Motor neuron (in vitro differentiated cells): ENCODE results near the gene S100A10. TPM values are rescaled to one million over a fixed set of nuclear protein-coding genes. Genes with fewer than 3 reads are reported as not detected.
A peak's percentile ranks its signal among the peaks of the same experiment; 100 is the strongest.

Experiments used
- ATAC-seq, 8 experiments: fragments of 200-7000 bp; cut with Tn5 transposase; replicated peaks in 6 of 8; 2 replicates each; pipeline ENCODE4 v1.8.0; 2021; ENCODE audit warnings: mild to moderate bottlenecking in 8 of 8, moderate library complexity in 8 of 8
- H3K27ac ChIP-seq, 2 donors: fragments of 250-450 bp; sonication (Bioruptor Pico); 2 replicates each; pipeline ENCODE4 v1.9.0; 2021; ENCODE audit warnings: antibody characterized with exemption in 2 of 2, mild to moderate bottlenecking in 2 of 2, moderate library complexity in 1 of 2
- H3K4me1 ChIP-seq, 2 donors: fragments of 250-450 bp; sonication (Bioruptor Pico); replicated peaks in 1 of 2; 2 replicates each; pipeline ENCODE4 v1.6.1; 2021; ENCODE audit warnings: antibody characterized with exemption in 2 of 2, mild to moderate bottlenecking in 2 of 2, moderate library complexity in 1 of 2
- H3K4me3 ChIP-seq, 5 donors: fragments of 250-450 bp; sonication (Bioruptor Pico); 2 replicates each; pipeline ENCODE4 v1.9.0; 2021; ENCODE audit warnings: antibody characterized with exemption in 5 of 5, mild to moderate bottlenecking in 5 of 5, moderate library complexity in 4 of 5
- WGBS, 10 experiments: fragments of 450-650 bp; shearing (Covaris generic); methylation state at CpG; one replicate each; pipeline ENCODE4 v1.0.0; 2022; 5-methylcytosine and 5-hydroxymethylcytosine counted together
- in situ Hi-C, 9 experiments: fragments of 400-800 bp; cut with MboI; loops; one replicate each; pipeline ENCODE4 v1.15.0; 2021; ENCODE audit warnings: low sequenced_read_pairs in 9 of 9, low pct_unique_long_range_greater_than_20kb in 2 of 9; ENCODE audit not compliant: unreplicated experiment in 9 of 9
- total RNA-seq, 8 experiments: library from RNA; unstranded; fragments of 300-600 nt; gene quantifications; 2 replicates each; pipeline versions ENCODE4 v1.2.3 to v1.2.4, GENCODE V29; 2022

S100A10 gene
- total RNA-seq, 8 experiments from 2014 or later: 0.46 to 399 (median 22.8) TPM

DNA sequence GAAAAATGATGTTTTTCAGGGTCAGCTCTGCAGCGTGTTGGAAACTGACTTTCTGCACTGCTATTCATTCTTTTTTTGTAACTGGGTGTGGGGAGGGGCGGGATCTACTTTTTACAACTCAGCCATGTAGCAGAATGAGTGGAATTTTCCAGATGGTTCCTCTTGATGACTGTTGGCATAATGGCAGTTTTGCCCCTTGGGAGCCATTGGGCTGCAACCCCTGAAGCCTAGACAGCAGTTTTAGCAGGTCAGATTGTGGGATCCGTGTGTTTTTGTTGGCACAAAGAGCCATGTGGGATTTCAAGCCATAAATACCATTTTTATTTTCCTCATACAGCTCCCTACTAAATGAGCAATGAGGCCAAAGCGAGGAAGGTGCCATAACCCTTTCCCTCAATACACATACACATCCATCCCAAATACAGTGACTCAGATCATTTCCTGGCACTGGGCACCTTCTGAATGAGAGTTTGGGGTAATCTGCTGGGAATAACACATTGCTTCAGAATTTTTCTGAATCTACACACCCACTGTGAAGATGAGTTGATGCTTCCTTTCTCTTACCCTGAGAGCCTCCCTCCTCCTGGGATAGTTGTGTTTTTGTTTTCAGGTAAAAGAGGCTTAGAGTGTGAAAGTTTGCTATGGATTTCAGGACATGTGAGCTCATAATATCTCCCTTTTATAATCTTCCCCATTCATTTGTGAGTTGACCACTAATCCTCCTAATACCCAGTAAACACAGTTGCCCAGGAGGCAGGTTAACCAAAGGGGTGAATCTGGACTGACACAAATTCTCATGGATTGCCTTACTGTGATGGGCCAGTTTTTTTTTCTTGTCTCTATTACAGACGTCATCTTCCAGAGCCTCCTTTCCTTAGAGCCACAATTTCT, 13.1 kb downstream of the S100A10 start:
- no peak overlapping the region for H3K27ac ChIP-seq
- WGBS, 10 experiments: 14 to 97% (median 76%) methylated on average over 1 to 5 of the region's 5 CpGs; no CpG with 5 or more reads in 1 of the 10 experiments
- H3K4me1 ChIP-seq: peaks cover 0 to 5% of the 10 kb centered on the region in 2 donors
- peak in 2 of 8 experiments; percentile 7 to 10 for ATAC-seq
- in situ Hi-C loops: no loop called here
- H3K4me3 ChIP-seq: no peak overlapping the region

DNA sequence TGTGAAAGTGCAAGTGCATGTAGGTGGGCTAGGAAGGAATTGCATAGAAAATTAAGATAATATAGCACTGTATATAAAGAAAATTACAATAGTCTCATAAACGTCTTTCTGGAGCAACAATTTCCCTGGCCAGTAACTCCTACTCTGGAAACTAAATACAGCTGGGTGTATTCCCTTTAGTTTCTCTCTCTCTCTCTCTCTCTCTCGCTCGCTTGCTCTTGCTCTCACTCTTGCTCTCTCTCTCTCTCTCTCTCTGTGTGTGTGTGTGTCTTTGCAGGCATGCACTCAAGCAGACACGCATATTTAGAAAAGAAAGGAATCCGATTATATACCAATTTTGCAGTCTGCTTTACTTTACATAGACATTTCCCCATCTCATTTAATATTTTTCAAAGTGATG, 14.7 kb downstream of the S100A10 start:
- in situ Hi-C loops: no loop called here
- Histone ChIP-seq H3K4me3 (no peak overlapping the region), H3K4me1 (peaks cover 0 to 5% of the 10 kb centered on the region in 2 donors), H3K27ac (no peak overlapping the region)
- no peak for ATAC-seq
- WGBS, 10 experiments: 21 to 76% (median 54%) methylated on average over 2 to 5 of the region's 5 CpGs; no CpG with 5 or more reads in 1 of the 10 experiments

- in situ Hi-C loops: no loop called here
- no peak for ATAC-seq
- WGBS, 10 experiments: 74 to 100% (median 84%) methylated on average over 1 to 5 of the region's 5 CpGs; no CpG with 5 or more reads in 2 of the 10 experiments
- Histone ChIP-seq H3K4me3 (no peak overlapping the region), H3K4me1 (peaks cover 0 to 8% of the 10 kb centered on the region in 2 donors), H3K27ac (no peak overlapping the region)
Observed at GRCh38 chr1:151977662-151978230, 15.9 kb downstream of the S100A10 start.

- in situ Hi-C loops: no loop called here
- Histone ChIP-seq H3K4me3 (no peak overlapping the region), H3K27ac (no peak overlapping the region), H3K4me1 (peaks cover 0 to 3% of the 10 kb centered on the region in 2 donors)
- 50 to 100% (median 83%) methylated on average over 1 to 3 of the region's 3 CpGs; no CpG with 5 or more reads in 3 of the 10 experiments for WGBS, 10 experiments
- ATAC-seq: peak in 7 of 8 experiments; percentile 20 to 66 (median 42)
Observed at GRCh38 chr1:151976858-151977257, 16.8 kb downstream of the S100A10 start.

DNA sequence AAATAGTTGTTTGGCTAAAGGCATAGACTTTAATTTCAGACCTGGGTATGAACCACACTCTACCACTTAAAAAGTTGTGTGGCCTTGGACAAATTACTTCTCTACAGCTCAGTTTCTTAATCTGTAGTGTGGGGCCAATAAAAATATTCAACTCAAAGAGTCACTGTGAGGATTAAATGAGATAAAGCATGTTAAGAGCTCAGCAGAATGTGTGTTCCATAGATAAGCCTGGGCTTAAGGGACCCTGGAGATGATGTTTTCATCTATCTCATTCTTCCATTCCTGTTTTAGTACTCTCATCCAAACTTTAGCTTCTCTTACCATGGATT, 17.7 kb downstream of the S100A10 start:
- Histone ChIP-seq H3K4me1 (peaks cover 0 to 3% of the 10 kb centered on the region in 2 donors), H3K4me3 (no peak overlapping the region), H3K27ac (no peak overlapping the region)
- in situ Hi-C loops: no loop called here
- no peak for ATAC-seq

GRCh38 chr1:151975311-151976014, 18.2 kb downstream of the S100A10 start:
- H3K4me3 ChIP-seq: no peak overlapping the region
- 81 to 100% (median 96%) methylated on average over 1 to 2 of the region's 2 CpGs for WGBS, 10 experiments
- H3K27ac ChIP-seq: no peak overlapping the region
- H3K4me1 ChIP-seq: peaks cover 0 to 3% of the 10 kb centered on the region in 2 donors
- in situ Hi-C loops: no loop called here
- ATAC-seq: no peak

GRCh38 chr1:151972542-151973248, 21.0 kb downstream of the S100A10 start:
- Histone ChIP-seq H3K27ac (no peak overlapping the region), H3K4me1 (peaks cover 0 to 7% of the 10 kb centered on the region in 2 donors), H3K4me3 (no peak overlapping the region)
- 4 to 72% (median 36%) methylated on average over 2 to 7 of the region's 7 CpGs for WGBS, 10 experiments
- in situ Hi-C loops: no loop called here
- peak; percentile 85 to 98 (median 90) for ATAC-seq

DNA sequence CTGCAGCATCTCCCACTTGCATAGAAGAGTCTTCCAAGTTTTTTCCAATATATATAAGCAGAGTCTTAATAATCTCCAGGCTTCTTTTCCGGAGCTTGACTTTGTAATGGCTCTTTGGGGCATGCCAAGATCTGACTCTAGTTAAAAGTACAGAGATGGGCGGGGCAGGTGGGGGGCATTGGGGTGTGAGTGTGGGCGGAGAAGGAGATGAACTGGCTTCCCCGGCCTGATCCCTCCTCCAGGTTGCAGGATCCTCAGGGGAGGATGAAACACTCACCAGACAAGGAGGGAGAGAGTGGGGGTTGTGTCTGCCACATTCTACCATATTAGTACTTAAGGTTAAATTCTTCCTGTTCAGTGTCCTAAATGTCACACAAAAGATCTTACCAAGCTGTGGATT, 23.0 kb downstream of the S100A10 start:
- 0 to 100% (median 69%) methylated on average over 1 to 4 of the region's 4 CpGs; no CpG with 5 or more reads in 5 of the 10 experiments for WGBS, 10 experiments
- H3K4me3 ChIP-seq: no peak overlapping the region

GRCh38 chr1:151970128-151970527, 23.5 kb downstream of the S100A10 start:
- Histone ChIP-seq H3K27ac (no peak overlapping the region), H3K4me3 (no peak overlapping the region), H3K4me1 (peaks cover 0 to 7% of the 10 kb centered on the region in 2 donors)
- no peak for ATAC-seq
- WGBS, 10 experiments: 59 to 100% (median 90%) methylated on average over 1 to 5 of the region's 5 CpGs; no CpG with 5 or more reads in 2 of the 10 experiments
- in situ Hi-C loops: no loop called here

More for the DNA sequence above, 23.0 kb downstream of the S100A10 start:
- no peak overlapping the region for H3K27ac ChIP-seq
- ATAC-seq: no peak
- peaks cover 0 to 7% of the 10 kb centered on the region in 2 donors for H3K4me1 ChIP-seq
- in situ Hi-C loops: no loop called here

DNA sequence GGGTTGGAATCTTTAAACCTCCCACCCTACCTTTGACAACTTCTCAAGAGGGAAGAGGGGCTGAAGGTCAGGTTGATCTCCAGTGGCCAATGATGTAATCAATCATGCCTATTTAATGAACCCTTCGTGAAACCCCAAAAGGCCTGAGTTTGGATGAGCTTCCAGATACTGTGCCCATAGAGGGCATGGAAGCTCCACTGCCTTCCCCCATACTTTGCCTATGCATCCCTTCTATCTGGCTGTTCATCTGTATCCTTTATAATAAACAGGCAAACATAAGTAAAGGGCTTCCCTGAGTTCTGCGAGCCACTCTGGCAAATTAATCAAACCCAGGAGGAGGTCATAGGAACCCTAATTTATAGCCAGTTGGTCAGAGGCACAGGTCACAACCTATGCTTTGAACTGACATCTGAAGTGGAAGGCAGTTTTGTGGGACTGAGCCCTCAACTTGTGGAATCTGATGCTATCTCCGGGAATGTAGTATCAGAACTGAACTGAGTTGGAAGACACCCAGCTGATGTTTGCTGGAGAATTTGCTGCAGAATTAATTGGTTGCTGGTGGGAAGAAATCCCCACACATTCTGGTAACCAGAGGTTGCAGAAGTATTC, 24.8 kb downstream of the S100A10 start:
- in situ Hi-C loops: no loop called here
- ATAC-seq: no peak
- no peak overlapping the region for H3K27ac ChIP-seq
- peaks cover 0 to 7% of the 10 kb centered on the region in 2 donors for H3K4me1 ChIP-seq
- no peak overlapping the region for H3K4me3 ChIP-seq
- 53 to 100% (median 83%) methylated on average over 1 to 3 of the region's 3 CpGs; no CpG with 5 or more reads in 3 of the 10 experiments for WGBS, 10 experiments

DNA sequence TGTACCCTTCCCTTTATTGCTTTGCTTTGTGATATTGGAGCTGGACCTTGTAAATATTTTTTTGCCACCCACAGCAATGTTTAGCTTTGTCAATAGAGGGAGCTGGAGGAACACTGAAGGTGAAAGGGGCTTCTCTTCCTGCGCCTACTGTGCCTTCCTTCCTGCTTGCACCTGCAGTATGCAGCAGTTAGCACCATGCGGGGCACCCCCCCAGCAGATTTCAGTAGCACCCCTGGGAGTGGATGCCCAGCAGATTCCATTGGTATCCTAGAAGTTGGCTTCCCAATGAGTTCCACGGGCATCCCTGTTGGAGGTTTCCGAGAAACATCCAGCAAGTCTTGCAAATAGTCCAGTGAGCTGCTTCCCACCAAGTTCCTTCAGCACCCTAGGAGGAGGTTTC, 25.6 kb downstream of the S100A10 start:
- in situ Hi-C loops: no loop called here
- no peak overlapping the region for H3K27ac ChIP-seq
- H3K4me1 ChIP-seq: peaks cover 0 to 4% of the 10 kb centered on the region in 2 donors
- 28 to 90% (median 62%) methylated on average over 2 to 4 of the region's 4 CpGs; no CpG with 5 or more reads in 4 of the 10 experiments for WGBS, 10 experiments
- no peak overlapping the region for H3K4me3 ChIP-seq
- peak in 4 of 8 experiments; percentile 17 to 78 (median 27) for ATAC-seq

DNA sequence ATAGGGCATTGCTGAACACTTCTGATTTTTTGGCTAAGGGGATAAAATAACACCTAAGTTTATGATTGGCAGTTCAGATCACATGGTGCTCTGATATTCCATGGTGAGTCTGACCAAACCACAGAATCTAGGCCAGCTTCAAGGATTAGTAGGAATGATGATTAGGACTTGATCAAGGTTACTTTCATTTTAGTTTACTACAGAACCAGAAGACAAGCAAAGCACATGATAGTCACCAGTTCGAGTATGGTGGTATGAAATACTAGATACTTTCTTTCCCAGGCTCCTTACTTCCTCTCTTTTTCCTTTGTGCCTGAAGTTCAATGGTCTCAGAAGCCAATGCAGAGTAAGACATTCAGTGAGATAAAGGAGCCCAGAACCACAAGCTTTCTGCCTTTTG, 26.6 kb downstream of the S100A10 start:
- 7 to 71% (median 42%) methylated on average over 1 of the region's 1 CpG; no CpG with 5 or more reads in 4 of the 10 experiments for WGBS, 10 experiments
- Histone ChIP-seq H3K27ac (no peak overlapping the region), H3K4me1 (peaks cover 0 to 3% of the 10 kb centered on the region in 2 donors), H3K4me3 (no peak overlapping the region)
- in situ Hi-C loops: no loop called here
- no peak for ATAC-seq
